Kidney (tissue), 14 donors: ENCODE measurements around the gene CIITA. TPM values are rescaled to one million over a fixed set of nuclear protein-coding genes. Genes with fewer than 3 reads are reported as not detected.

Source experiments
- DNase-seq, 5 donors: peaks; one replicate each; pipeline ENCODE4 v3.0.0-alpha.2; 2013 to 2020
- FAIRE-seq: peaks from 2 replicates; lab custom pipeline; 2012; peaks lifted over from hg19 to GRCh38; lab: Jason Lieb, UNC
- H3K27ac ChIP-seq, 2 donors: one replicate each; pipeline ENCODE4 v1.7.0; 2013; ENCODE audit warnings: low read depth in 2 of 2, low read length in 2 of 2, inconsistent platforms in 1 of 2
- H3K27me3 ChIP-seq: one replicate; pipeline ENCODE4 v1.7.1; 2013; ENCODE audit warnings: low read length, inconsistent platforms; ENCODE audit not compliant: control insufficient read depth, insufficient read depth
- H3K36me3 ChIP-seq, 3 donors: one replicate each; pipeline versions ENCODE4 v1.7.0 to v1.7.1; 2013; ENCODE audit warnings: low read length in 3 of 3, control low read depth in 1 of 3, inconsistent platforms in 1 of 3; ENCODE audit not compliant: insufficient read depth in 3 of 3, control insufficient read depth in 2 of 3
- H3K4me1 ChIP-seq, 3 donors: one replicate each; pipeline versions ENCODE4 v1.7.0 to v1.7.1; 2013; ENCODE audit warnings: low read length in 3 of 3, inconsistent platforms in 1 of 3, low read depth in 1 of 3; ENCODE audit not compliant: control insufficient read depth in 2 of 3, insufficient read depth in 2 of 3
- H3K4me3 ChIP-seq, 3 donors: one replicate each; pipeline versions ENCODE4 v1.7.0 to v1.8.1; 2013; ENCODE audit warnings: low read length in 3 of 3, control low read depth in 1 of 3, inconsistent platforms in 1 of 3
- H3K9ac ChIP-seq, 3 donors: one replicate each; pipeline versions ENCODE4 v1.7.0 to v1.7.1; 2013; ENCODE audit warnings: low read length in 3 of 3, control low read depth in 1 of 3, inconsistent platforms in 1 of 3
- H3K9me3 ChIP-seq, 3 donors: one replicate each; pipeline versions ENCODE4 v1.7.0 to v1.7.1; 2013; ENCODE audit warnings: low read length in 3 of 3, control low read depth in 1 of 3, inconsistent platforms in 1 of 3; ENCODE audit not compliant: control insufficient read depth in 2 of 3, insufficient read depth in 1 of 3
- CTCF ChIP-seq: IDR thresholded peaks from 3 replicates; pipeline ENCODE4 v1.5.1; 2012; ENCODE audit warnings: mild to moderate bottlenecking, moderate library complexity, borderline replicate concordance; ENCODE audit not compliant: insufficient read depth; ENCODE audit errors: extremely low read depth
- intact Hi-C: fragments of 100-400 bp; cut with DNase I; formaldehyde crosslinking; loops from one replicate; pipeline ENCODE4 v1.11.1; 2022
- polyA plus RNA-seq: library from polyadenylated mRNA; stranded (reverse); fragments of 350-450 nt; fragmentation: Illumina TruSeq; extraction: RNeasy Lipid Tissue Mini Kit (QIAGEN cat#74804); gene quantifications from one replicate; pipeline ENCODE4 v1.2.3, GENCODE V29; 2014; ENCODE audit warnings: low read depth, low replicate concordance; ENCODE audit not compliant: insufficient read depth
- total RNA-seq: library from RNA; stranded (reverse); fragmentation: NEBNext Ultra II Directional; extraction: Animal tissue kit (Norgen Biotek cat#: 25700); gene quantifications from one replicate; pipeline ENCODE4 v1.2.1, GENCODE V29; 2021
- donor health status: control.
- donor health status: control.
- donor health status: control.
- donor health status: control.
- donor health status: control.
- donor health status: DM: yes; HTN: yes; CAD: no.
- donor health status: Normal renal cell carcinoma (clear cell type).

Gene CIITA
- total and polyA plus RNA-seq, 2 donors from 2014 or later: 8.3 to 50.5 TPM

- H3K4me1 ChIP-seq: peaks cover 0 to 8% (median 0%) of the 10 kb centered on the region in 3 donors
- intact Hi-C loops: no loop called here
- no peak for TF ChIP-seq CTCF
- H3K27ac ChIP-seq: no peak overlapping the region
- H3K4me3 ChIP-seq: no peak overlapping the region
- no peaks in the 10 kb centered on the region for H3K9me3 ChIP-seq
- H3K36me3 ChIP-seq: peaks cover 2 to 36% (median 20%) of the 10 kb centered on the region in 3 donors
- no peak overlapping the region for H3K9ac ChIP-seq
- no peaks in the 10 kb centered on the region for H3K27me3 ChIP-seq
- FAIRE-seq (no peak), DNase-seq (no peak)
These were observed 53.7 kb downstream of the CIITA start for GRCh38 chr16:10930755-10931093.

GRCh38 chr16:10931134-10931533, 54.1 kb downstream of the CIITA start:
- DNase-seq (no peak), FAIRE-seq (no peak)
- Histone ChIP-seq H3K27me3 (no peaks in the 10 kb centered on the region), H3K36me3 (peaks cover 2 to 32% (median 20%) of the 10 kb centered on the region in 3 donors), H3K27ac (no peak overlapping the region), H3K4me1 (peaks cover 0 to 8% (median 0%) of the 10 kb centered on the region in 3 donors), H3K9ac (no peak overlapping the region), H3K4me3 (no peak overlapping the region), H3K9me3 (no peaks in the 10 kb centered on the region)
- no peak for TF ChIP-seq CTCF
- intact Hi-C loops: no loop called here

- H3K9me3 ChIP-seq: no peaks in the 10 kb centered on the region
- no peak for FAIRE-seq
- TF ChIP-seq CTCF: no peak
- DNase-seq: no peak
- H3K27ac ChIP-seq: no peak overlapping the region
- H3K36me3 ChIP-seq: peaks cover 2 to 29% (median 20%) of the 10 kb centered on the region in 3 donors
- peaks cover 0 to 11% (median 3%) of the 10 kb centered on the region in 3 donors for H3K4me1 ChIP-seq
- no peaks in the 10 kb centered on the region for H3K27me3 ChIP-seq
- intact Hi-C loops: no loop called here
- no peak overlapping the region for H3K4me3 ChIP-seq
- H3K9ac ChIP-seq: no peak overlapping the region
These were observed 55.1 kb downstream of the CIITA start for GRCh38 chr16:10931977-10932632.
